ENCODE measurements around the gene GPR89B.
"Not testable (repeated sequence)": the region's sequence is repeated elsewhere in the genome, so short reads cannot be mapped to it uniquely, and the experiment has no call there.

Gene GPR89B

GRCh38 chr1:147928236-147929132 is at the start of gene GPR89B:
Gene GPR89B, plus strand, starts transcription at chr1:147928420. Its CDS starts 117 bp downstream, at chr1:147928537.
- peak; percentile 65 to 94 (median 86) for DNase-seq (ENCODE audit: low read depth in 4 of 4, low spot score in 1 of 4)

- DNase-seq (ENCODE audit: low read depth in 4 of 4, low spot score in 1 of 4): no peak
These were observed 48.3 kb upstream of the GPR89B start for GRCh38 chr1:147879911-147880310.

DNA sequence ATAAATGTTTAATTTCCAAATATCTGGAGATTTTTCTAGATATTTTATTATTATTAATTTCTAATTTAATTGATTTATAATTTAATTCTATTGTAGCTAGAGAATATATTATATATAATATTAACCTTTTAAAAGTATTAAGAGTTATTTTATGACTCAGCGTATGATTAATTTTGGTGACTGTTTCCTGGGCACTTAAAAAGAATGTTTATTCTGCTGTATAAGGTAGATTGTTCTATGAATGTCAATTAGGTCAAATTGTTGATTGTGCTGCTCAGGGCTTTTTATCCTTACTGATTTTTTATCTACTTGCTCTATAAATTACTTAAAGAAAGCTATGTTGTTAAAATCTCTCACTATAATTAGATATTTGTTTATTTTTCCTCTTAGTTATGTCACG is 45.7 kb upstream of the GPR89B start:
- no peak for DNase-seq (ENCODE audit: low read depth in 4 of 4, low spot score in 1 of 4)

DNA sequence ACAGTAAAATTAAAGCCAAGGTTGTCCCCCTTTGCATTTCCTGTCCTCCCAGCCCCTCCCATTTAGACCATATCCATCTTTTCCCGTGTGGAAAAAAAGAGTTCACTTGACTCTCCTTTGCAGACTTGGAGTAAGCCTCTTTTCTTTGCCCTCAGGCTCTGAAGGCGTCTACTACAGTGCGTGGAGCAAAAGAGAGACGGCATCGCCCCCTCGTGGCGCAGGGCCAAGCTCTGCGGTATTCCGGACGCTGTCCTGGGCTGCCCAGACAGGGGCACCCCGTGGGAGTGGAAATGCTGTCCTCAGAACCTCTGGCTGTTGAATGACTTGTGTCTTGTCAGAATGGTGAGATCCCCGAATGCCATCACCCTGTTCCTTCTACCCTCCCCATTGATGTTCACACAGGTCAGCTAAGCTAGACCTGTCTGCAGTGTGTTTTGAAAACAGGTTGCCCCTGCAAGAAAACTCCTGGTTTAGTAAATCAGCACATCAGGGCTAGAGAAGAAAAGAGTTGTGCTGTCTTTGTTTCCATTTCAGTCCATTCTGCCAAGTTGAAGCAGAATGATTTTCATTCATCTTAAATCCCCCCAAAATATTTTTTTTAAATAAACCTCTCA is 37.9 kb upstream of the GPR89B start:
- DNase-seq (ENCODE audit: low read depth in 4 of 4, low spot score in 1 of 4): peak; percentile 9 to 46 (median 34)

DNA sequence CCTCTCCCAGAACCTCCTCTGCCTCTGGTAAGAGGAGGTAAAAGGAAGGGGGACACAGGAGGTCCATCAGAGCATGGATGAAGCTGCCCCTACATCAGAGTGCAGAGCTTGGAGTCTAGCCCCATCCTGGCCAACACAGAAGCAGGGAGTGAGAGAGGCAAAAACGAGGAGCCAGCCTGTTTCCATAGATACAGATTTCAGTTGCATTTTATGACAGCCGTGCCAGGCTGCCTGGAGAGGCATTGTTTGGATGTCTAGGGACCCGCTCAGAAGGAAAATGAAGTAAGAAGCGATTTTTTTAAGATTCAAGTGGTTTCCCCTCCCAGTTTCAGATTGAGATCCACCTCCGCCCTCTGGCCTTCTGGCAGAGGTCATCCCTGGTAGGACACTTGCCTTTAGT is 37.1 kb upstream of the GPR89B start:
- DNase-seq (ENCODE audit: low read depth in 4 of 4, low spot score in 1 of 4): no peak

- no peak for DNase-seq (ENCODE audit: low read depth in 4 of 4, low spot score in 1 of 4)
These were observed 36.0 kb upstream of the GPR89B start for GRCh38 chr1:147892216-147892615.

DNA sequence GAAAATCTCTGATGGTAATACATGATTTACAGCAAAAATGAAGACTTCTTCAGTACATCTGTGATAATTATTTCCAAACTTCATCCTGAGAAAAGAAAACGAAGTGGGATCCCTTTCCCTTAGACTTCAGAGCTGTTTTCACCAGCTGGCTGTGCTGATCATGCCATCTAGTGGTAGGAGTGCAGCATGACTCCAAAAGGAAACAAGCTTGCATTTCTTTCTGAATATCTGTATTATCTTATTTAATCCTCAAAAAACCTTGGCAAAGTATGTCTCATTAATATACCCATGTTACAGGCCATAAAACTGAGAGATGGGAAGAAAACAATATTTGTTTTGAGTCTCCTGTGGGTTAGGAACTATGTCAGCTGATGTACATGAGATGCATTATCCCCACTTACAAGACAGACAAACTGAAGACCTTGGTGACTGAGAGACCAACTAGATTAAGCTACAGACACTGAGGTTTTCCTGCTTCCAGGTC is 35.4 kb upstream of the GPR89B start:
- DNase-seq (ENCODE audit: low read depth in 4 of 4, low spot score in 1 of 4): no peak

DNA sequence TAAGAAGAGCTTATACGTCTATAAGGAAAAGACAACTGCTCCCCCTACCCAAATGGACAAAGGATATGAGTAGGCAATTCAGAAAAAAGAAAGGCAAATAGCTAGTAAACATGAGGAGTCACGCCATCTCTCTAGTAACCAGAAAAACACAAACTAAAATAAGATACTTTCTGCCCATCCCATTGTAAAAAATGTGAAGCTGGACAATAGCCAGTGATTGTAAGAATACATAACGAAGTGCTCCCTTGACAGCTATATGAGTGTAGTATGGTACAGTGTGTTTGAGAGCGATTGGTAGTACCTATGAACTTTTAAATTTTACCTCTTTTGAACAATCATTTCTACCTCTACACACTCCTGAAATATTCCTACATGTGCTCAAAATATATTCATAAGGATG is 33.1 kb upstream of the GPR89B start:
- no peak for DNase-seq (ENCODE audit: low read depth in 4 of 4, low spot score in 1 of 4)

DNA sequence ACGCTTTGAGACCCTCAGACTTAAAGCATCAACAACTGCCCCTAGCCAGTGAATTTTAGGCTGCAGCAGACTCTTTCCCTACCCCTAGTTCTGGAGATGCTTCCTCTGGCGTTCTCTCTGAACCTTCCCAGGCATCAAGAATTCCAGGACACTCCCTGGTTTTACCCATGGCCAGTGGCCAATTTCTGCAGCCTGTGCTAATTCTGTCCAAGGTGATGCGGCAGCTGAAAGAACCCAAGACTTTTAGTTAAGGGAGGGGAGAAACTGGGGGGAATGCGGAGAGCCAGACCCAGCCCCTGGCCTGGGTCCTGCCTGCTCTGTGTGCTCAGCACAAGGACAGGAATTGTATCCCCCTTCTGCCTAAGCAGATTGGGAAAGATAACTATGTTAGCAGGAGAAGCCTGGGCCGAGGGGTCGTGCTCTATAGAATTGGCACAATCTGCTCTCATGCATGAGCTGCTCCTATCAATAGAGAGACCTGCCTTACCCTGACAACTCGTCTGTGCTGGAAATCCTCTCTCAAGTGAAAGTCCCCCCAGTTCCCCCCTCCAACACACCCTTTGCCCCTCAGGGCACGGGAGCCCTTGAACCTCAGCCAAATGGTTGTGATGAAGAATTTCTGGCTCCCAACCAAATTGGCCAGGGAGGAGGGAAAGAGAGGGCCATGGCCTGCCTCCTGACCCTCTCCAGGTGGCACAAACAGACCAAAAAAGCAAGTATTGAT is 31.0 kb upstream of the GPR89B start:
- no peak for DNase-seq (ENCODE audit: low read depth in 4 of 4, low spot score in 1 of 4)

GRCh38 chr1:147897789-147898188 is 30.4 kb upstream of the GPR89B start:
- DNase-seq (ENCODE audit: low read depth in 4 of 4, low spot score in 1 of 4): no peak

DNA sequence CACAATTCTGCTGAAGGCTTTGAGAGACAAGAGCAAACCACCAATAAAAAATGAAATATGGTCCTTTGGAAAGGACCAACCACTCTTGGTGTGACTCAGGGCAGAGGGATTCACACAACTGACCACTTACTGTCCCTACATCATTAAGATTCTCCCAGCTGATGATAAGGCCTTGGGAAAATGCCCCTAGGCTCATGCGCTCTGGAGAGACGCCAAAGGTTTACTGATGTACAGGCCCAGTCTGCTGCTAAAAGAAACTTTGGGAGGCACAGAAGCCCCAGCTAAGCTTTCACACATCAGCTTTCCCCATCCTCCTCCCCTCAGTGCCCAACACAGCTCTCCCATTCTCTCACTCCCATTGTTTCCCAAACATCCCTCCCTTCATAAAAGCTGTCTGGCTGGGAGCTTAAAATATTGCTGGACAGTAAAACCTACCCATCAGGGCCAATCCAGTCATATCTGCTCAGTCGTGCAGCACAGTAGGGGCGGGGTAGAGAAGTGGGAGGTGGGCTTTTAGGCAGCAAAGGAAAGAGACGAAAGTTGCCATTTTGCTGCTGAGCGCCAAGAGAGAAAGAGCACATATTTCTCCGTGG is 25.9 kb upstream of the GPR89B start, which contains the start of gene GJA8:
Gene GJA8 (plus strand): TSS at position 543 of the 593 bp plus-strand sequence. CDS start 5,161 bp downstream, outside the sequence.
- no peak for DNase-seq (ENCODE audit: low read depth in 4 of 4, low spot score in 1 of 4)

- DNase-seq (ENCODE audit: low read depth in 4 of 4, low spot score in 1 of 4): no peak
These were observed 23.5 kb upstream of the GPR89B start for GRCh38 chr1:147904726-147905125.

DNA sequence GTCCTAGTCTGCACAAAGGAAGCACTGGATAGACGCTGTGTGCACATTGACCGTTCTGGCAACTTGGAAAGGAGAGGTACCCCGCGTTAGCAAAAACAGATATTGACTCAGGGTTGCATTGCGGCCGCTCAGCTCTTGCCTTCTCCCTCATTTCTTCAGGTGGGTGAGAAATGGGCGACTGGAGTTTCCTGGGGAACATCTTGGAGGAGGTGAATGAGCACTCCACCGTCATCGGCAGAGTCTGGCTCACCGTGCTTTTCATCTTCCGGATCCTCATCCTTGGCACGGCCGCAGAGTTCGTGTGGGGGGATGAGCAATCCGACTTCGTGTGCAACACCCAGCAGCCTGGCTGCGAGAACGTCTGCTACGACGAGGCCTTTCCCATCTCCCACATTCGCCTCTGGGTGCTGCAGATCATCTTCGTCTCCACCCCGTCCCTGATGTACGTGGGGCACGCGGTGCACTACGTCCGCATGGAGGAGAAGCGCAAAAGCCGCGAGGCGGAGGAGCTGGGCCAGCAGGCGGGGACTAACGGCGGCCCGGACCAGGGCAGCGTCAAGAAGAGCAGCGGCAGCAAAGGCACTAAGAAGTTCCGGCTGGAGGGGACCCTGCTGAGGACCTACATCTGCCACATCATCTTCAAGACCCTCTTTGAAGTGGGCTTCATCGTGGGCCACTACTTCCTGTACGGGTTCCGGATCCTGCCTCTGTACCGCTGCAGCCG is 20.3 kb upstream of the GPR89B start:
- DNase-seq (ENCODE audit: low read depth in 4 of 4, low spot score in 1 of 4): no peak

DNA sequence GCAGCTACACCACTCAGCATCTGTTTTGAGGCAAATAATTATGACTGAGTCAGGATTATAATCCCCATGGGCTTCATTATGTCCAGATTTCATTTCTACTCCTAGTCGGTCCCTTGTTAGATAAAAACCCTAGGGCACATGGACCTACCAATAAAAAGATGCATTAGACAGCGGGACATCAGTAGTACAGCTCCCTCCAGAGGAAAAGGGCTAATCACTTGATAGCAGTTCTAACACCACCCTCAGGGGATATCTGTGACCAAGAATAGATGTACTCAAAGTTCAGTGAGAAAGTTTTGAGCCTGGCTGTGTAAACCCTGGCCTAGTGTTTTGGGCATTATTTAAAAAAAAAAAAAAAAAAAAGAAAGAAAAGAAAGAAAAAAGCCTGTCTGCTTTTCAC is 15.7 kb upstream of the GPR89B start:
- DNase-seq (ENCODE audit: low read depth in 4 of 4, low spot score in 1 of 4): no peak

DNA sequence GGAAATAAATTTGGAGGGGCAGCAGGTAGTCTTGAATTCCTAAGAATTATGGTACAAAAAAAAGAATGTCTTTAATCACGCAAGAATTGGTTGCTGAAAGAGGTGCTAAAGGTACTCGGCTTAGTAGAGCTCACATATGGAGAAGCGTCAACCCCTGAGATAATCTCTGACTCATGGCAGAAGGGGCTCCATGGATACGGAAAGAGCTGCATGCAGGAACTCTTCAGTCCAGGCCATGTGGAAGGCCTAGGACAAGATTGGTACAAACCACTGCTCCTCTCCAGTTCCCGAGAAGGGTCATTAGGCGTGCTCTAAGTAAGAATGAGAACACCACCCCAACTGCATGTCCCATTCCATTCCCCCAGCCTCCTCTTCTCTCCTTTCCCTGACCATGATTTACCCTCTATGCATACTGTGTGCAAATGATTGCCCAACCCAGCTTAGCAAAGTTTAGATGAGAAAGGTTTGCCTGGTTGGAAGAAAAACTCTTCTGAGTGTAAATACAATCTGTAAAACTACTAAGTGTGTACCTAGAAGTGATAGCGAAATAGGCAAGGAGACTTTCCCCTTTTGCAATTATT is 14.8 kb upstream of the GPR89B start:
- DNase-seq (ENCODE audit: low read depth in 4 of 4, low spot score in 1 of 4): no peak

- DNase-seq (ENCODE audit: low read depth in 4 of 4, low spot score in 1 of 4): no peak
These were observed 8.3 kb upstream of the GPR89B start for GRCh38 chr1:147919896-147920295.

- no peak for DNase-seq (ENCODE audit: low read depth in 4 of 4, low spot score in 1 of 4)
These were observed 3.4 kb upstream of the GPR89B start for GRCh38 chr1:147924813-147925212.

DNA sequence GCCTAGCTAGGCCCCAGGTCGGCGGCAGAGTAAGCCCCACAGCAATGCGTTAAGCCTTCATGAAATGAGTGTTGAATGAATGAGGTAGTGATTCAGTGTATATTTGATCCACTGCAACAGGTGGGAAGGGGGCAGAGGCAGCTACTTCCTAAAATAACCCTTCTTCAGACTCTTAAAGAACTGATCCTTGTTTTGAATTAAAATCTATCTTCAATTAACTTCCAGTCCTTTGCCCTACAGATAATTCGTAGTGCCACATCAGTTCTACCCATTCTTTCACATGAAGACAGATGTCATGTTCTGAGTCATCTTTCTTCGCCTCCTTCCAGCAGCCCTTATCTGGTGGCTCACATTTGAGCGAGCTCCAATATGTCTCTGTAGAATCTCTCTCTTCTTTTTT is 1.0 kb upstream of the GPR89B start:
- not testable (repeated sequence) for DNase-seq (ENCODE audit: low read depth in 4 of 4, low spot score in 1 of 4)

DNA sequence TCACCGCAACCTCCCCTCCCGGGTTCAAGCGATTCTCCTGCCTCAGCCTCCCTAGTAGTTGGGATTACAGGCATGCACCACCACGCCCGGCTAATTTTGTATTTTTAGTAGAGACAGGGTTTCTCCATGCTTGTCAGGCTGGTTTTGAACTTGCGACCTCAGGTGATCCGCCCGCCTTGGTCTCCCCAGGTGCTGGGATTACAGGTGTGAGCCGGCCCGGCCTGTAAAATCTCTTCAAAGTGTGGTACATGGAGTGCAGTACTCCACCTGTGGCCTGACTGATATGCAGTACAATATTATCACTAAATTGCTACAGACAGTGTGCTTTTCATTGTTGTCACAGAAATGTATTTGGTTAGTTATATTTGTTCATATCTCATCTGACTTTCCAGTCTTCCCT is 531 bp upstream of the GPR89B start:
- DNase-seq (ENCODE audit: low read depth in 4 of 4, low spot score in 1 of 4): not testable (repeated sequence)

DNA sequence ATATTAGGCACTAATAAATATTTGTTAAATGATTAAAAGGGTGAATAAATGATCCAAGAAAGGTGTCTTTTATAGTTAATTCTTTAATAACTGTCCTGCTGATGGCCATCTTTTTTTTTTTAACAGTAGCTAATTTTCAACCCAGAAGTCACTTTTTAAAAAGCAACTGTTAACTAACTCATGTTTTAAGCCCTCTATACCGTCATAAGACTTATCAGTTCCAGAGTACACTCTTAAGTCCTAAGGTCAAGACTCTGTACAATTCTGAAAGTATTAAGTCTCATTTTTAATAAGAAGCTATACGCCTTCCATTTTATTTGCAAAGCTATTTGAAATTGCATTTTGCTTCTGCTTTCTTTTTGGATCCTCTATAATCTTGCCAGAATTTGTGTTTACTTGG is 2.9 kb downstream of the GPR89B start:
- DNase-seq (ENCODE audit: low read depth in 4 of 4, low spot score in 1 of 4): not testable (repeated sequence)
